Measurements from ENCODE around the gene PKLR.

DNA sequence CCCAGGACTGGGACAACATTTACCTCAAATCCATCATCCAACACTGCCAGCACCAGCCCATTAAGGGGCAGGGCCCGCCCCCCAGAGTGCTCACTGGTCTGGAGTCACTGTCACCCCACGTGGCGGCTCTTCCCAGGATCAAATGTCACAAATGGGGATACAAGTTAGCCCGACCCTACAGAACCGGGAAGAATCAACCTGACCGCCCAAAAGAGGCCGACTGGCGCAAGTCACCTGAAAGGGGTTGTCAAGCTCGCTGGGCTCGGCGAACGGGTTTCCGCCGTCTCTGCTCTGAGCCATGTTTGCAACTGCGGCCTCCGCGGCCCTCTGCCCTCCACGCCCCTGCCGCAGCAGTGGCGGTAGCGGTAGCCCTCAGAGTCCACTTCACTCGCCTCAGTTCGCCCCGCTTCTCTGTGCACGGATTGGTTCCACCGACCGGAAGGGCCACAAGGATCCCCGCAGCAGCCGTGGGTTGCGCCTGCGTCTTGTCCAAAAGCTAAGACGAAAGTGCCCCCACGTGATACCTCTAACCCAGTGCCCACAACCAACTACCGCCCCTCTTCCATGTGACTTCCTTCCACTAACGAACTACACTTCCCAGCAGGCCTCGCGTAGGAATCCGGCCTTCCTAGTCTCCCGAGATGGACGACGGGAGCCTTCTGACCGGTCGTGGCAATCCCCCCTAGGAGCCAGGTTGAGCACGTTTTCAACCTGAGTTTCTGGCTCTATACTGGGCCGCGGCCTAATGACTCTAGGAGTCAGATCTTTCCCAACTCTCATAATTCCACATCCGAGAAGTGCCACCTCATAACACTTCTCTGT is 39.2 kb downstream of the PKLR start, which contains the start of gene SCAMP3:
- TF ChIP-seq GATA3 (IDR thresholded peaks at IDR 0.05; ENCODE audit: low read depth, low read length) (no peak), GATA2 (IDR thresholded peaks at IDR 0.05; ENCODE audit: low read depth, low read length) (no peak)
